Measurements from ENCODE around the gene VSTM2L.

DNA sequence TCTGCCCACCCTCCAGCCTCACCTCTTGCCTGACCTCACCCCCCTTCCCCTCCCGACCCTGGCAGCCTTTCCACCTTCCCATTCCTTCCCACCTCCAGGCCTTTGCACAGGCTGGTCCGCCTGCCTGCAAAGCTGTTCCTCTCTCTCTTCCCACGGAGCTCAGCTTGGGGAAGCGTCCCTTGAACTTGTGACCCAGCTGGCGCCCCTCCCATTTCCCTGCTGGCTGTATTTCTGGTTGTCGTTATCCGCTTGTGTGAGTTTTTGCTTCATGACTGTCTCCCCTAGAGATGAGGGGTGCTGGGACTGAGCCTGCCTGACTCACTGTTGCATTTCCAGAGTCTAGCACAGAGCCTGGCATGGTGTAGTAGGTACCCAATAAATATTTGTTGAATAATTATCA lies 32.5 kb downstream of the VSTM2L start:
- TF ChIP-seq POLR2A (IDR thresholded peaks at IDR 0.05) (no peak), EP300 (IDR thresholded peaks at IDR 0.05) (no peak)
- TF ChIP-seq, protein P1, sequence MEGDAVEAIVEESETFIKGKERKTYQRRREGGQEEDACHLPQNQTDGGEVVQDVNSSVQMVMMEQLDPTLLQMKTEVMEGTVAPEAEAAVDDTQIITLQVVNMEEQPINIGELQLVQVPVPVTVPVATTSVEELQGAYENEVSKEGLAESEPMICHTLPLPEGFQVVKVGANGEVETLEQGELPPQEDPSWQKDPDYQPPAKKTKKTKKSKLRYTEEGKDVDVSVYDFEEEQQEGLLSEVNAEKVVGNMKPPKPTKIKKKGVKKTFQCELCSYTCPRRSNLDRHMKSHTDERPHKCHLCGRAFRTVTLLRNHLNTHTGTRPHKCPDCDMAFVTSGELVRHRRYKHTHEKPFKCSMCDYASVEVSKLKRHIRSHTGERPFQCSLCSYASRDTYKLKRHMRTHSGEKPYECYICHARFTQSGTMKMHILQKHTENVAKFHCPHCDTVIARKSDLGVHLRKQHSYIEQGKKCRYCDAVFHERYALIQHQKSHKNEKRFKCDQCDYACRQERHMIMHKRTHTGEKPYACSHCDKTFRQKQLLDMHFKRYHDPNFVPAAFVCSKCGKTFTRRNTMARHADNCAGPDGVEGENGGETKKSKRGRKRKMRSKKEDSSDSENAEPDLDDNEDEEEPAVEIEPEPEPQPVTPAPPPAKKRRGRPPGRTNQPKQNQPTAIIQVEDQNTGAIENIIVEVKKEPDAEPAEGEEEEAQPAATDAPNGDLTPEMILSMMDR (IDR thresholded peaks at IDR 0.05), result no peak
